ENCODE measurements around the gene DCAF11. TPM values are rescaled to one million over a fixed set of nuclear protein-coding genes. Genes with fewer than 3 reads are reported as not detected.

Gene DCAF11
- total and polyA plus RNA-seq, 2 of the 13 experiments (the other 11 are each of a cell fraction or from before 2014, with no cell fraction given) = 150 to 257 TPM

GRCh38 chr14:24129410-24129998, 14.9 kb downstream of the DCAF11 start (continued):
- no peak for TF ChIP-seq NPAS2 (CRISPR knock-in tag; IDR thresholded peaks at IDR 0.05; ENCODE audit: borderline replicate concordance)
- 0 out of 2 replicates have a peak, but pooled peaks have one; percentile 7 for TF ChIP-seq FOXO4 (CRISPR knock-in tag; conservative IDR thresholded peaks at IDR 0.05)
- TF ChIP-seq ZNF17 (CRISPR knock-in tag; IDR thresholded peaks at IDR 0.05) = no peak
- TF ChIP-seq HIC2 (CRISPR knock-in tag; IDR thresholded peaks at IDR 0.05; ENCODE audit: low read depth) = 0 out of 2 replicates have a peak, but pooled peaks have one; percentile 37
- TF ChIP-seq SMAD1 (CRISPR knock-in tag; IDR thresholded peaks at IDR 0.05; ENCODE audit: borderline replicate concordance, low read depth) = no peak
- no peak for TF ChIP-seq LRRFIP1 (CRISPR knock-in tag; conservative IDR thresholded peaks at IDR 0.05)
- TF ChIP-seq NCOR1 (IDR thresholded peaks at IDR 0.05; ENCODE audit: borderline replicate concordance, low read length) = no peak
- peak; percentile 48; the same call in 1 of the 2 replicates for TF ChIP-seq HNF1B (CRISPR knock-in tag; IDR thresholded peaks at IDR 0.05)
- no peak for TF ChIP-seq FOXC1 (CRISPR knock-in tag; IDR thresholded peaks at IDR 0.05; ENCODE audit: borderline replicate concordance)
- no peak for TF ChIP-seq CSRNP1 (CRISPR knock-in tag; IDR thresholded peaks at IDR 0.05)
- TF ChIP-seq ZNF574 (CRISPR knock-in tag; IDR thresholded peaks at IDR 0.05) = peak; percentile 37
- no peak for TF ChIP-seq ZNF704 (CRISPR knock-in tag; IDR thresholded peaks at IDR 0.05; ENCODE audit: borderline replicate concordance)
- peak; percentile 61 for TF ChIP-seq SP4 (CRISPR knock-in tag; IDR thresholded peaks at IDR 0.05)
- TF ChIP-seq CENPX (CRISPR knock-in tag; IDR thresholded peaks at IDR 0.05) = no peak
